Hypothalamus (tissue), 51 donors: ENCODE data around the gene CFAP91.
"Not testable (repeated sequence)": the region's sequence is repeated elsewhere in the genome, so short reads cannot be mapped to it uniquely, and the experiment has no call there.

Experiments used
- DNase-seq, 51 donors: peaks; one replicate each; lab custom pipeline; 2025; lab: John Stamatoyannopoulos, UW

Gene CFAP91

DNA sequence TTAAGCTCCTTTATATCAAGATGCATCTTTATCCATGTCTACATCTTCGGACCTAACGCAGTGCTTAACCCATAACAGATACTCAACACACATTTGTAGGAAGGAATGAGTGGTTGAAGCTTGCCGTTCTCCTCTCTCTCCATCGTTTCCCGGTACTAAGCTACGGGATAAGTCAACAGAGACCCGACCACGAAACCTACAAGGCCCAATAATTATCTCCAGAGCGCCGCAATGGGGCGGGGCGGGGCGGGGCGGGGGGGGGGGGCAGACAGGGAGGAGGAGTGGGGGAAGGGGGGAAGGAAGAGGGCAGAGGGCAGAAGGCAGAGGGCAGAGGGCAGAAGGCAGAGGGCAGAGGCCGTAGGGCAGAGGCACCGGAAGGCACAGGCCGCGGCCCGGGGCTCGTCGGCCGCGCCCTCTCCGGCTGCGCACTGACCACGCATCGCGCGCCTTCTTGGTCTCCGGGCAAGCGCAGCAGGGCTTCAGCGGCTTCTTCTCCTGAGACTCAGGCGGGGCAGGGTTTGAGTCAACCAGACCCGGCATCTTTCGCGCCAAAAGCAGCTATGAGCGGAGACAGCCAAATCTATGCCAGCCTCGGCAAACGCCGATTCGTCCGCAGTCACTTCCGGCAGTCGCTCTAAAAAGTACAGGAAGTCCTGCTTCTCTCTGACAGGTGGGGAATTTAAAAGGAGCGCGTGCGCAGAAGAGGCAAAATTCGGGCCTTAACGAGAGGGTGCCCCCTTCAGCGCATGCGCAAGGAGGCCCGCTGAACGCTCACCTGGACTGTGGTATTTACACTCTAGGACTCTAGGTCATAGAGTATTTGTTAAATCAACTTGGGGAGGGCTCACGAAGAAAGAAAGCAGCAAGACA, 25.8 kb upstream of the CFAP91 start, which contains the start of gene COX17:
Gene COX17, minus strand, starts transcription at position 636 of the 870 bp plus-strand sequence. Its CDS starts 96 bp downstream, at position 540.
- peak; percentile 51 to 96 (median 87) for DNase-seq

DNA sequence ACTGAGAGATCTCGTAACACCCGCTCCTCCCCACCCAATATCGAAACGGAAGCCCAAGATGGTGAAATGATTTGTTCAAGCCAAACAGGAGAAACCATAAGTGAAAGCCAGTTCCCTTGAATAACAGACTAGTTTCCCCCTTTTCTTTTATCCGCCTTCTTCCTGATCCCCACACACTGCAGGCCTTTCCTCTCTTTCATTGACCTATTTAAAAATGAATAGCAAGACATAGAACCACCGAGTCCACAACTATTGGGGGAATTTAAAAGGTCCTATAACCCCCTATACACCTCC, 25.2 kb upstream of the CFAP91 start:
- DNase-seq: no peak

DNA sequence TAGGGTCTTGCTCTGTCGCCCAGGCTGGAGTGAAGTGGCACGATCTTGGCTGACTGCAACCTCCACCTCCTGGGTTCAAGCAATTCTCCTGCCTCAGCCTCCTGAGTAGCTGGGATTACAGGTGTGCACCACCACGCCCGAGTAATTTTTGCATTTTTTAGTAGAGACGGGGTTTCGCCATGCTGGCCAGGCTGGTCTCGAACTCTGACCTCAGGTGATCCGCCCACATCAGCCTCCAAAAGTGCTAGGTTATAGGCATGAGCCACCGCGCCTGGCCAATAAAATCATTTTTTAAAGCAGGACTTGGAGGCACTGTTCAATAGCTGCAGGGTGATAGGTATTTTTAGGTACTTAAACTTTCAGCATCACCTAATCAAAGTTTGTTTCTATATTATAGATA, 24.6 kb upstream of the CFAP91 start:
- not testable (repeated sequence) for DNase-seq

DNA sequence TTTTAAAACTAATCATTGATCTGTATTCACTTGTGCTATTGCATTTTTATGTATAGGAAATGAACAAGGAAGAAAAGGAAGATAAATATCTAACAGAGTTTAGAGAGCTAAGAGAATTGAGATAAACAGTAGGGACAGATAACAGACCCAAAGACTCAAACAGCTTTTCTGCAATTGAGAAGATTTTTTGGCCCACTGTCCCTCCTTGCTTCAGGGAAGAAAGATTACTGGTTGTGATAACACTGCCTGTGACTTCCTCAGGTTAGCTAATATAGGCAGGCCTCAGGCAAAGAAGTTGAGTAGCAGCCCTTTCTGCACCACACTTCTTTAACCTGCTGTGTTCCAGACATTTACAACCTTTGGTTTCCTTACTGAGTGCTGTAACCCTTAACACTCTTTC, 22.9 kb upstream of the CFAP91 start:
- no peak for DNase-seq

DNA sequence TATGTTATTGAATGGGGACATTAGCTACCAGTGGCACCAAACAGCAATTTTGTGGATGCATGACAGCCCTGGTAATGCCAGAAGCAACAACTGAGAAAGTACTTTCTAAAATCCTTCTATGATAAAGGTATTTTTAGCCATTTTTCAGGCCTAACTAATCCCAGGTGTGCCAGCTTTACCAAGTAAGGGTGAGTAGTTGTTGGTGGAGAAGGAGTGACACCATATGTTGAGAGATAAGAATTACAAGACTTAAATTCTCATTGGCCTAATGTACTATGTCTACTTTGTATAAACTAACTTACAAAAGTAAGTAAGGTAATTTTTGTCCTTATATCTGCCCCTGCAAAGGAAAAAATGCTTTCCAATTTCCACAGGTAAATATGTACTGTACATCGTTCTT, 21.5 kb upstream of the CFAP91 start:
- DNase-seq: peak in 1 of 51 donors; percentile 6

DNA sequence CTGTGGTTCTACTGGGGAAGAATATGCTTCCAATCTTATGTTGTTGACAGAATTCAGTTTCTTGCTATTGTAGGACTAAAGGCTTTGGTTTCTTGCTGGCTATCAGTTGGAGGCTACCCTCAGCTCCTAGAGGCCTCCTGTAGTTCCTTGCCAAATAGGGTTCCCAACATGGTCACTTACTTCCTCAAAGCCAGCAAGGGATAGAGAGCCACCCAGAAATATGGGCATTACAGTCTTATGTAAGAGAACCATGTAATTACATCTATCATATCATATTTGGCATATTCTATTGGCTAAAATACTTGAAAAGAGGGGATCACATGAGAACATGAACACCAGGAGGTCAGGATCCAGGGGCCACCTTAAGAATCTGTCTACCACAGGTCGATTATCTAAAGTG, 19.4 kb upstream of the CFAP91 start:
- DNase-seq: no peak

DNA sequence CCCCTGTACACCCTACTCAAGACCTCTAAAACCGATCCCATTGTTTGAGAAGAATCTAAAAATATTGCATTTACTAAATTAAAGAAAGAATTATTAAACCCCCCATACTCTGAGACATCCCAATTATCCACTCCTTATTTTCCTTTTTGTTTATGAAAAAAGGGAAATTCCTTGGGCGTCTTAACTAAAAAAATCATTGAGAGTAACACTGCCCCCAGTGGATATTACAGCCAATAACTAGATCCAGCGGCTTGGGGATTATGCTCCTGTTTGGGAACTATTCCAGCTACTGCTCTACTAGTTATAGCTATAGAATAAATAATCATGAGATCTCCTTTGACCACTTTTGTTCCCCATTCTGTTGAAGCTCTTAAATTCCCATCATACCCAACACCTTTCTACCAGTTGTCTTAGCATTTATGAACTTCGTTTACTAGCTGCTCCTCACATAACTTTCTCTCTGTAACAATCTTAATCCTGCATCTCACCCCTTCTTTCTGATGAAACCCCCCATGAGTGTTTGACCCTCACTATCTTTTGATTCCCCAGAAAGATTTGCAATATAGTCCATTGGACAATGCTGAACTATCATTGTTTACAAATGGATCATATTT, 12.7 kb upstream of the CFAP91 start:
- no peak for DNase-seq

DNA sequence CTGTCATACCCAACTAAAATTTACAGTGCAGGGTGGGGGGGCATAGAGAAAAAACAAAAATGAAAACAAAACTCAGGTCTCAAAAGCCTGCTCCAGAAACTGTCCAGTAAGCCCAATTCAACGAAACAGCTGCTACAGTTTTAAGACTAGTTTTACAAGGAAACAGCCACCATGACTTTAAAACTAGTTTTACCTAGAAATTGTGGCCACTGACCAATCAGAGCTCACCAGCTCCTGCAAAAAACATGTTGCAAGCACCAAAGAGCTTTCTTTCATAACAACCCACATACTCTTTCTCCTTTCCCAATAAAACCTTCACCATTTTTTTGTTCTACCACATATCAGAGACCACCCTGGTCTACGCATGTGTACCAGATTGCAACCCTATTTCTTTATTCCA, 7.3 kb upstream of the CFAP91 start:
- DNase-seq: no peak

DNA sequence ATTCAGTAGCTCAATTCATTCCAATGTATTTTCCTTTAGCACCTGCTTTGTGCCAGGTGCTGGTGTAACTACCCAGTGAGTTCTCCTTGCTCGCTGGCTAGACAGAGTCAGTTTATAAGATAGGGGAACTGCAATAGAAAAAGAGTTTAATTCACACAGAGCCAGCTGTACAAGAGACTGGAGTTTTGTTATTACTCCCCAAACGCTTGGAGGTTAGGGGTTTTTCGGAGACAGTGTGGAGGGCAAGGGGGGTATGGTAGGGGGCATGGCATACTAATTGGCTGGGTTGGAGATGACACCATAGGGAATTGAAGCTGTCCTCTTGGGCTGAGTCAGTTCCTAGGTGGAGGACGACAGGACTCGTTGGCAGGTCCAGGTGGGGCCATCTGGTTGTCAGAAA, 5.4 kb upstream of the CFAP91 start:
- DNase-seq: no peak

DNA sequence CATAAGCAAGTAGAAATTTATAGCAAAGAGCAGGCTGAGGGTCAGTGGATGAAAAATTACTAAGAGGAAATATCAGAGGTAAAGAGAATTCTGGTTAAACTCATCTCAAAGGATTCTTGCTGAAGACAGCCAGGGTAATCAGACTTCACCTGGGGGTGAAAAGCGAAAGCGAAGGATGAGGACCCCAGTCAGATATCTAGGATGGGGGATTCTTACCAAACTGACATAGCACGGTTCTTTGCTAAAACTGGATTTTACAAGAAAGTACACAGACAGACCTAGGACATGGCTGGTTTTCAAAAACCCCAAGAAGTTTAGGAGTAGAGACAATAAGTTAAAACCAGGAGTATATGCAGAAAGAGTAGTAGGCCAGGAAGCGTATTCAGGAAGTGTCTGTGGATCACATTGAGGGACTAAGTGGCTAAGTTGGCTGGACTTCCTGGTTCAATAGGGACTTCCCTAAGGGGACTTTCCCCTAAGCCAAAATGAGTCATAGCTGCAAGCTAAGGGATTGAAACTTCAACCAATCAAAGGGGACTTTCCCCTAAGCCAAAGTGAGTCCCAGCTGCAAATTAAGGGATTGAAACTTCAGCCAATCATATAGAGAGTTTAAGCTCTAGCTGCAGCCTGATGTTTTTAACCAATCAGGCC, 2.4 kb upstream of the CFAP91 start:
- peak in 2 of 51 donors; percentile 0 to 6 for DNase-seq

DNA sequence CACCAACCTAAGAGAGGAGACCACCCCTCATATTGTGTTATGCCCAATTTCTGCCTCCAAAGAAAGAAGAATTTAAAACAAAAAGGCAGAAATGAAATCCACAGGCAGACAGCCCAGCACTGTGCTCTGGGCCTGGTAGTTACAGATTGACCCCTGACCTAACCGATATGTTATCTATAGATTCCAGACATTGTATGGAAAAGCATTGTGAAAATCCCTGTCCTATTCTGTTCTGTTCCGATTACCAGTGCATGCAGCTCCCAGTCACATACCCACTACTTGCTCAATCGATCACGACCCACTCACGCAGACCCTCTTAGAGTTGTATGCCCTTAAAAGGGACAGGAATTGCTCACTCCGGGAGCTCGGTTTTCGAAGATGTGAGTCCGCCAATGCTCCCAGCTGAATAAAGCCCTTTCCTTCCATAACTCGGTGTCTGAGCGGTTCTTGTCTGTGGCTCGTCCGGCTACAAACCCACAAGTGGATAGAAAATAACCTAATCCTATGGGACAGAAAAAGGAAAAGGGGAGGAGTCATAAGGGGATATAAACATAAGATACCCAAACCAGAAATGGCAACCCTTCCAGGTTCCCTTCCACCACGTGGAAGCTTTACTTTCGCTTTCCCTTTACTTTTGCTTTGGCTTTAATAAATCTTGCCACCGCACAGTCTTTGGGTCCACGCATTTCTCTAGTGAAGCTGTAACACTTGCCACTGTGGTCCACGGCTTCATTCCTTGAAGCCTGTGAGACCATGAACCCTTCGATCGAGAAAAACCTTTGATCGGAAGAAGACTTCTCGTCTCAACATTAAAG, 1.7 kb upstream of the CFAP91 start:
- no peak for DNase-seq

DNA sequence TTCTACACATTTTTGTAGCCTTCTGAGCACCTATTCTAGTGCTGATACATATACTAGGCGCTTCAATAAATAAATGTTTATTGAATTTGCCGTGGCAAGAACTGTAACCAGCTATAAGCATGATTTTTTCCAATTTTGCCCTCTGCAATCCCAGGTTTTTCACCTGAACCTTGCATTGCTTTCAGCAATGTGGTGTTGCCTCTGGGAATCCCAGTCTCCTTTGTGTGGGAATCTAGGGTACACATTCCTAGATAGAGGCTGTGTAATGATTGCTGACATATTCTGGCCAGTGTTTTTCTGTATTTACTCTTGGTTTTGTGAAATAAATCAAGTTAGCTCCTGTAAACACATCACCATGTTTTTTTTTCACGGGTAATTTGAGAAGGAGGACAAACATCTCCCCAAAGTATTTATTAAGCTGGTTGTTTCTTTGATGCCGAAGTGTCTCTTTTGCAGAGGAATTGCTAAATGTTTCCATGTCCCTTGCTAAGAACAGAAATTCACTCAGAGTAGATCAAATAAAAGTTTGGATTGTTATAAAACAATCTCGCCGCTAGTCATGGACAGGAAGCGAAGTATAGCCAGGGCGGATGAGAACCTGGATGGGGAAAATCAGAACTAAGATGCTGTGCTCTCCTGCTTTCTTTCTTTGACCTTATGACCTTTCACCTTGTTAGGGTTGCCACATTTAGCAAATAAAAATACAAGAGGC, 1.2 kb downstream of the CFAP91 start:
- DNase-seq: no peak

DNA sequence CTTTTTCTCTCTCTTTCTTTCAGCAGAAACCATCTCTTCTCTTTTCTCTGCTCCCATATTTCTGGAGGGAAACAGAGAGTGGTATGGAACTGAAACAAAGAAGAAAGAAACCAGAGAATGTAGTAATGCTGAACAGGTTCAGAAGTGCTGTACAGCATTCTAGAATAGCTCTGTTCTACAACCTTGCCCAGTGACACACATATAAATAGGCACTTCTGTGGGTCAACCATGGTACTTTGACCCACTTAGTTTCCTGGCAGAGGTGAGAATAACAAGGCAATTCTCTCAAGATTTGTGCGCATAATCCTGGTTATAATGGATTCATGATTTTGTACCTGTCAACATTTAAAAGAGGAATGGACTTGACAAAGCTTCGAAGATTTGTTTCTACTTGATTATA, 12.3 kb downstream of the CFAP91 start:
- DNase-seq: no peak

DNA sequence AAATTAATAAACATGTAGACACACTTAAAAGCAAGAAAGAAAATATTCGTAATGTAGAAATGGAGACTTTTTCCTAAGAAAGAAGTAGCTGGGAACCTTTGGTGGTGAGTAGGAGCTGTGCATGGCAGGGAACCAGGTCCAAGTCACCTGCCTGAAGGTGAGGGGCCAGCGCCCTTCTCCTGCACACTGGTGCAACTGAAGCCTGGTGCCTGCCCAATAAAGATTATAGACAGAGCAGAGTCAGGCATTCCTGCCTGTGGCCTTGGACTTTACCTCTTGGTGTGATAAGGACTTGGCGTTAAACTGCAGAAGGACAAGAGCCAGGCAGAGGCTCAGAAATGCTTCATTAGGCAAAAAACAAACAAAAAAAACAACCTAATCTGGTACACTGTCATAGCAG, 14.2 kb downstream of the CFAP91 start:
- no peak for DNase-seq

DNA sequence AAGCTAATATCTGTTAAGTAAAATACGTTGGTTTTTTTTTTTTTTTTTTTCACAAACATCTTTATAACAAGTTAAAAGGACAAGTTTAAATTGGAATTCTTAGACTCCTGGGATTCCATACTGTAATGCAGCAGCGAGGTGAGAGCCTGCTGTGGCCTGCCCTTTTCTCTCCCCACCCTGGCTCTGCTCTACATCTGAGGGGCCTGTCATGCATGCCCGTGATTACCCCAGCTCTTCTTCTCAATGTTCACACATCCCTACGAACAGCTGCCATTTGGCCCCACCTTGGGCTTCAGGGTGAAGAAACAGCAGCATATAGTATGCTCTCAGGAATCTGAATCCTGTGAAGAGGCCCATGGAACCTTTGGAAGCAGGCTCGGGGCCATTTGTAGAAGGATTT, 14.7 kb downstream of the CFAP91 start:
- DNase-seq: no peak

DNA sequence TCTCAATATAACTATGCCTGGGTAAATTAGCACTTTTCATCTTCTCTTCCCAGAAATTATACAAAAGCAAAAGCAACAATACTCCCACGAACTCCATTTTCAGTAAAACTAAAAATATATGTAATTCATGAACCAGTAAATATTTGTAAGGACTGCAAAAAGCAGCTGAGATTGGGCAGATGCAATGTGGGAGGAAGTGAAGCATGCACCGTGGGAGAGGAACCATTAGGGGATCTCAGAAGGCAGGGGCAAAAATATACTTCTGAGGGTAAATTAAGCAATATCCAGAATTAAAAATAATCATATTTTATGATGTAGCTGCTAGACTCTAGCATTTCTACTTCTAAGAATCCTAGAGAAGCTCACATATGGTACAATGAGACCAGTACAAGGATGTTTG, 20.2 kb downstream of the CFAP91 start:
- DNase-seq: no peak

DNA sequence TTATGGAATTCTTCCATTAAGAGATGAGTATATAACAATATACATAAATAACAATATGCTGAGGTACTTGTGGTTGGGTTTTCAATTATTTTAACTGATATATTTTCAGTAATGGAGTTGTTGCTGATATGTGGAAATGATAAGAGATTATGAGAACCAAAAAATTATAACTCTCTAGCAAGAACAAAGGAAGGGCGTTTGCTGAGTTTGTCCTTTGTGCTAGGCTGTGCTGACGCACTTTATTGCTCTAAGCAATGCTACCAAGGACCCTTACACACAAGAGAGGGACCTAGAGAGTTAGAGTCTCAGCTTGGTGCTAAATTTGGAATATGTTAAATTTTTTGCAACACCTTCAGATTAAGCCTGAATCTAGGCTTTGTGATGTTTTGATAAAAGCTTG, 24.1 kb downstream of the CFAP91 start:
- DNase-seq: no peak

DNA sequence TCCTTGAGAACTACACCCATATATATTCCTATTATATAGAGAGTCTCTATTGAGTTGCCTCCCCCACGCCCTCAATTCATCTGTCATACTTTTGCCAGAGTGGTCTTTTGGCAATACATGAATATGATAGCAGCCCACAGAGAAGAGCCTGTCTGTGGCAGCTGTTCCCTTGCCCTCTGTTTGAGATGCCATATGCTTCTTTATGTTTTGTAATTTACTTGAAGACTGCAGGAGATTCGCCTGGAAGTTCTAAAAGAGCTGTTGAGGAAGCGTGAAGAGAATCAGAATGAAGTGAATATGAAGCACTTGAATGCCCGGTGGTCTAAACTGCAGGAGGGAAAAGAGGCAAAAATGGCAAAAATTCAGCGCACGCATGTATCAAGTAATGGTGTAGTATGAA, 27.2 kb downstream of the CFAP91 start:
- DNase-seq: no peak

DNA sequence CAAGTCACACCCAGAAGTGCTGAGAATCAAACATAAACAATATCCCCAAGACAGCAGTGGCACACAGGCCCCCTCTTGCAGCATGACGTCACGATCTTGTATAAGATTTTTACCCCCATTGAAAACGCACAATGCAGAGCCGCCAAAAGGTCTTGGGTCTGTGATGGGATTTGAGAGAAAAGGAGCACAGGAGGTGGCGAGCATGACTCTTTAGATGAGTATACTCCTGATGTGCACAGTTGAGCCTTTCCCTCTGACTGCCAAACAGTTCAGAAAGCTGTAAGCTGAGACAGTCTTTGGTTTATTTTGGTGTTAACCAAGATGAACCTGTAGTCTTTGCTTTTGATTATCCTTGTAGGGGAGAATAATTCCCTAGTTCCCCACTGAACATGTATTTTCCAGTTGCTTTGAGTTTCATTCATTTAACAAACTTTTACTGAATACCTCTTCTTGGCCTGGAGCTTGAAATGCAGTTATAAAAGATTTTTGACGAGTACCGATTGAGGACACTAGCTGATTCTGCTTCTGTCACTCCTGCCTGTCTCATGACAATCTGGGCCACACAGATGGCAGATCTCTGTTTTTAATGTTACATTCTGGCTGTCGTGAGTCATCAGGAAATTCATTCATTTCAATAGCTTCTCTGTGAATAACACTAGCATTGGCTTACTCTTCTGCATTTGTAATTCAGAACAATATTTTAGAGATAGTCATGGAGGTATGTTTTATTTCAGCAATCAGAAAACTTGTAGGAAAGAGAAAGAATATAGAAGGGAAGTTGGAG, 28.9 kb downstream of the CFAP91 start:
- DNase-seq: peak in 1 of 51 donors; percentile 5

DNA sequence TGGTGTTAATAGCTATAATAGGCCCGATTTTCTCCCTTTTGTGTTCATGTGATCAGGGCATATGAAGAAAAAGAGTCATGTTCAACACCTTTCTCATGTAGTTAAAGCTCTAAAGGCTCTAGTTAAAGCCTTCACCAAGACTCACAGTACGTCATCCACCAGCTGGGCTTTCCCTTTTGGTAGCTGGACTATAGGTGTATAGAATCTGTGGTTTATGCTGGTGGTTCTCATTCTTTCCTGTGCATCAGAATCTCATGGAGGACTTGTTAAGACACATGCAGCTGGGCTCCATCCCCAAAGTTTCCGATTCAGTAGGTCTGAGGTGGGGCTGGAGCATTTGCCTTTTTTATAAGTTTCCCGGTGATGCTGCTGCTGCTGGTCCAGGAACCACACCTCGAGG, 31.0 kb downstream of the CFAP91 start:
- DNase-seq: no peak
